SK-N-SH (cell line): ENCODE data around the gene DCLK1. TPM values are rescaled to one million over a fixed set of nuclear protein-coding genes. Genes with fewer than 3 reads are reported as not detected.

Source experiments
- CTCF ChIA-PET: fragments of 300-600, 350-600 bp; formaldehyde crosslinking; extraction: SDS; loops from one replicate; lab custom pipeline; 2021; lab: Yijun Ruan, JAX
- POLR2A ChIA-PET: fragments of 350-600 bp; sonication (Branson Sonifier 250); formaldehyde crosslinking; extraction: SDS; loops from one replicate; lab custom pipeline; 2020; ENCODE audit warnings: antibody characterized with exemption, inconsistent platforms; lab: Yijun Ruan, JAX
- DNase-seq: peaks from one replicate; pipeline ENCODE4 v3.0.0; 2012
- H2AFZ ChIP-seq: fragments of 200-600 bp; sonication (generic); 2 replicates; pipeline ENCODE4 v1.8.1; 2016; ENCODE audit warnings: antibody characterized with exemption, mild to moderate bottlenecking, low read depth
- H3F3A ChIP-seq: fragments of 200-600 bp; sonication (generic); replicated peaks from 2 replicates; pipeline ENCODE3; 2016; ENCODE audit warnings: antibody characterized with exemption, mild to moderate bottlenecking; ENCODE audit not compliant: insufficient read depth
- H3K27ac ChIP-seq, 2 experiments: fragments of 200-500 bp in 1 of 2; fragments of 200-600 bp in 1 of 2; sonication (Bioruptor generic) in 1 of 2; sonication (generic), shearing (Covaris generic) in 1 of 2; 2 replicates each; pipeline versions ENCODE4 v1.5.1 to v1.6.1; 2014 to 2016; ENCODE audit warnings: low read depth in 2 of 2, inconsistent platforms in 1 of 2, low read length in 1 of 2, mild to moderate bottlenecking in 1 of 2, mixed read lengths in 1 of 2
- H3K27me3 ChIP-seq: fragments of 200-600 bp; sonication (generic), shearing (Covaris generic); 2 replicates; pipeline ENCODE4 v1.6.1; 2016; ENCODE audit warnings: mixed run types; ENCODE audit not compliant: insufficient read depth
- H3K36me3 ChIP-seq, 2 experiments: fragments of 200-500 bp in 1 of 2; fragments of 200-600 bp in 1 of 2; sonication (Bioruptor generic) in 1 of 2; sonication (generic) in 1 of 2; replicated peaks in 1 of 2; 2 replicates each; pipeline versions ENCODE3 to v1.5.1; 2014 to 2016; ENCODE audit warnings: low read length in 1 of 2, mild to moderate bottlenecking in 1 of 2; ENCODE audit not compliant: insufficient read depth in 2 of 2, control insufficient read depth in 1 of 2
- H3K4me1 ChIP-seq, 2 experiments: fragments of 200-500 bp in 1 of 2; fragments of 200-600 bp in 1 of 2; sonication (Bioruptor generic) in 1 of 2; sonication (generic), shearing (Covaris generic) in 1 of 2; 2 replicates each; pipeline versions ENCODE4 v1.5.1 to v1.6.1; 2014 to 2016; ENCODE audit warnings: low read depth in 1 of 2, low read length in 1 of 2, mixed run types in 1 of 2; ENCODE audit not compliant: insufficient read depth in 2 of 2, control insufficient read depth in 1 of 2
- H3K4me2 ChIP-seq: fragments of 200-600 bp; sonication (generic), shearing (Covaris generic); 2 replicates; pipeline ENCODE4 v1.6.1; 2017; ENCODE audit warnings: mixed run types
- H3K4me3 ChIP-seq, 2 experiments: fragments of 200-500 bp in 1 of 2; fragments of 200-600 bp in 1 of 2; sonication (Bioruptor generic) in 1 of 2; sonication (generic), shearing (Covaris generic) in 1 of 2; 2 replicates each; pipeline versions ENCODE4 v1.5.1 to v1.8.1; 2014 to 2016; ENCODE audit warnings: low read depth in 2 of 2, inconsistent platforms in 1 of 2, low read length in 1 of 2, mild to moderate bottlenecking in 1 of 2, mixed read lengths in 1 of 2, moderate library complexity in 1 of 2
- H3K79me2 ChIP-seq: fragments of 200-600 bp; sonication (generic); 2 replicates; pipeline ENCODE4 v1.8.1; 2017; ENCODE audit warnings: mild to moderate bottlenecking; ENCODE audit not compliant: insufficient read depth
- H3K9ac ChIP-seq: fragments of 200-600 bp; sonication (generic); 2 replicates; pipeline ENCODE4 v1.6.1; 2017; ENCODE audit warnings: mixed run types
- H3K9me2 ChIP-seq: fragments of 200-600 bp; sonication (generic); 2 replicates; pipeline ENCODE4 v1.6.1; 2017; ENCODE audit warnings: mixed run types
- H3K9me3 ChIP-seq: fragments of 200-600 bp; sonication (generic); 2 replicates; pipeline ENCODE4 v1.6.1; 2017; ENCODE audit warnings: mixed run types, mild to moderate bottlenecking, moderate library complexity
- H4K20me1 ChIP-seq: fragments of 200-600 bp; sonication (generic); 2 replicates; pipeline ENCODE4 v1.6.1; 2017; ENCODE audit warnings: mild to moderate bottlenecking, mixed run types; ENCODE audit not compliant: insufficient read depth
- CHD2 ChIP-seq: fragments of 150-350 bp; IDR thresholded peaks from 2 replicates; pipeline ENCODE4 v1.6.1; 2018; ENCODE audit warnings: low read length; ENCODE audit not compliant: partially characterized antibody
- EP300 ChIP-seq, 2 experiments: IDR thresholded peaks; 2 replicates each; pipeline versions ENCODE4 v1.4.0 to v1.6.1; 2012; ENCODE audit warnings: borderline replicate concordance in 1 of 2, low read depth in 1 of 2, low read length in 1 of 2
- EZH2phosphoT487 ChIP-seq: fragments of 200-600 bp; sonication (generic); IDR thresholded peaks from 2 replicates; pipeline ENCODE4 v1.6.1; 2017; ENCODE audit warnings: low read depth, mixed run types, mild to moderate bottlenecking, antibody characterized with exemption, moderate library complexity, borderline replicate concordance
- FOSL2 ChIP-seq: IDR thresholded peaks from 2 replicates; pipeline ENCODE4 v1.4.0; 2012; ENCODE audit warnings: low read depth, mild to moderate bottlenecking, moderate library complexity, borderline replicate concordance
- FOXM1 ChIP-seq: IDR thresholded peaks from 2 replicates; pipeline ENCODE4 v1.4.0; 2012; ENCODE audit warnings: low read depth, mild to moderate bottlenecking
- GABPA ChIP-seq: IDR thresholded peaks from 2 replicates; pipeline ENCODE4 v1.4.0; 2012; ENCODE audit warnings: low read depth, mild to moderate bottlenecking
- GATA2 ChIP-seq: sonication (generic); formaldehyde crosslinking; IDR thresholded peaks from 2 replicates; pipeline ENCODE4 v1.5.0; 2020; ENCODE audit warnings: mild to moderate bottlenecking, missing genetic modification reagents
- IRF3 ChIP-seq: fragments of 150-350 bp; IDR thresholded peaks from 2 replicates; pipeline ENCODE4 v1.6.1; 2016; ENCODE audit warnings: mild to moderate bottlenecking, low read depth, low read length
- JUND ChIP-seq: IDR thresholded peaks from 2 replicates; pipeline ENCODE4 v1.4.0; 2012
- MAX ChIP-seq: IDR thresholded peaks from 2 replicates; pipeline ENCODE4 v1.4.0; 2012; ENCODE audit warnings: low read depth
- MEF2A ChIP-seq: IDR thresholded peaks from 2 replicates; pipeline ENCODE4 v1.4.0; 2012; ENCODE audit warnings: low read depth, borderline replicate concordance
- MXI1 ChIP-seq: IDR thresholded peaks from 2 replicates; pipeline ENCODE4 v1.6.1; 2012; ENCODE audit warnings: mild to moderate bottlenecking, low read depth, low read length, improper control_type of control experiment
- NFIC ChIP-seq: IDR thresholded peaks from 2 replicates; pipeline ENCODE4 v1.4.0; 2012; ENCODE audit warnings: borderline replicate concordance
- POLR2AphosphoS5 ChIP-seq: IDR thresholded peaks from 2 replicates; pipeline ENCODE4 v1.6.1; 2012; ENCODE audit warnings: low read depth, low read length
- RAD21 ChIP-seq: IDR thresholded peaks from 2 replicates; pipeline ENCODE4 v1.6.1; 2012; ENCODE audit warnings: mild to moderate bottlenecking, low read length
- RCOR1 ChIP-seq: fragments of 150-350 bp; IDR thresholded peaks from 2 replicates; pipeline ENCODE4 v1.6.1; 2017; ENCODE audit warnings: antibody characterized with exemption, low read length
- RFX5 ChIP-seq: IDR thresholded peaks from 2 replicates; pipeline ENCODE4 v1.6.1; 2012; ENCODE audit warnings: mild to moderate bottlenecking, improper control_type of control experiment, low read length
- RXRA ChIP-seq: IDR thresholded peaks from 2 replicates; pipeline ENCODE4 v1.4.0; 2012; ENCODE audit warnings: low read depth, mild to moderate bottlenecking, borderline replicate concordance
- SIN3A ChIP-seq: IDR thresholded peaks from 2 replicates; pipeline ENCODE4 v1.6.1; 2012; ENCODE audit warnings: low read depth, mild to moderate bottlenecking, low read length, moderate library complexity, borderline replicate concordance
- TAF1 ChIP-seq: IDR thresholded peaks from 2 replicates; pipeline ENCODE4 v1.6.1; 2012; ENCODE audit warnings: low read depth, mild to moderate bottlenecking, low read length, moderate library complexity, borderline replicate concordance
- TCF12 ChIP-seq: IDR thresholded peaks from 2 replicates; pipeline ENCODE4 v1.4.0; 2012
- TEAD4 ChIP-seq: IDR thresholded peaks from 2 replicates; pipeline ENCODE4 v1.4.0; 2012; ENCODE audit warnings: mild to moderate bottlenecking, borderline replicate concordance; ENCODE audit not compliant: insufficient read depth
- USF1 ChIP-seq: IDR thresholded peaks from 2 replicates; pipeline ENCODE4 v1.4.0; 2012; ENCODE audit warnings: low read depth, borderline replicate concordance
- USF2 ChIP-seq: fragments of 150-350 bp; IDR thresholded peaks from 2 replicates; pipeline ENCODE4 v1.6.1; 2017; ENCODE audit warnings: antibody characterized with exemption, low read length, low read depth, borderline replicate concordance
- YY1 ChIP-seq: IDR thresholded peaks from 2 replicates; pipeline ENCODE4 v1.4.0; 2012; ENCODE audit warnings: low read depth, mild to moderate bottlenecking
- whole genome bisulfite sequencing: methylation state at CpG from one replicate; pipeline ENCODE4 v1.1.6; 2017; ENCODE audit warnings: low lambda C conversion rate; 5-methylcytosine and 5-hydroxymethylcytosine counted together
- polyA plus RNA-seq, 3 experiments: library from polyadenylated mRNA; depleted of rRNA; stranded (reverse); fragments of >200 nt; gene quantifications; 2 replicates each; pipeline ENCODE4 v1.2.3, GENCODE V29; 2012
- TF ChIP-seq, protein P1 (sequence below): IDR thresholded peaks from 2 replicates; pipeline ENCODE4; 2012
- TF ChIP-seq, protein P2 (sequence below): IDR thresholded peaks from 2 replicates; pipeline ENCODE4 v1.4.0; 2012; ENCODE audit warnings: low read depth, borderline replicate concordance

The DCLK1 gene
- polyA plus RNA-seq, 1 of the 3 experiments (the other 2 are of a cell fraction) = 1.1 TPM

DNA sequence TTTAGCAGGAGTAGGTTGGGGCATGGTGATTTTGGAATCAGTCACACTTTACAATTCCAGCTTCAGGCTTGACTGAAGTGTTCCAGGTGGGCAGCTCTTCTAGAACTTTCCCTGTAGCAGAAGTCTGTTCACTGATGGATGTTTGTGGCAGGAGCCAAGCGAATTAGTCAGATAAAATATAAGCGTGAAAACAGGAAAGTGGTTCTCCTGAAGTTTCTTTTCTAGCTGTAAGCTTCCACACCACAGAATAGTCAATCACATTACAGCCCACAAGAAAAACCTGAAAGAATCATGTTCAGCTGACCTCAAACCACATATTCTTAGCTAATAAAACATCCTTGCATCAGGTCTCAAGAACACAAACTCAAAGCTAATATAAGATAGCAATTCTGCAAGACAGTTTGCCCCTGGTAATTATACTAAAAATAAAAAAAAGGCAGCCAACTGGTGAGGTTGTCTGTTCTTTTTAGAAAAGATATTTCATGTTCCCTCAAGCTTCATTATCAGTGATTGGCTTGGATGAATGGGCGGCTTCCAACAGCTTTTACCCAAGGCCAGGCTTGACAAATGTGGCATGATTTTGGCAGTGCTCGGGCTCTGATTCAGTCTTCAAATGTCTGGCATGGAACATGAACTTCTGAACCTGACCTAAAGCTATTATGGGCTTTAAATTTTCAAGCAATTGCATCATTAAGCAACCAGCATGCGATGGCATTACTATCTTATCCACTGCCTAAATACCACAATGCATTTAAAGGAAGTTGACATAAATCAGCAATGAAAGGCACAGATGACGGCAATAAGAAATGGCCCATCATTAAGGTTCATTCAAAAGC lies 136.8 kb downstream of the DCLK1 start:
- CTCF ChIA-PET = interaction anchor here (1.8 to 2.0 kb wide), 2 partner anchors 15 to 281 kb away, joined by 7 to 8 read pairs; no protein-coding TSS in a partner anchor
- Histone ChIP-seq H3K4me2 (peak overlapping the region; percentile 54; the same call in 1 of the 2 replicates), H3K79me2 (no peaks in the 10 kb centered on the region), H2AFZ (no peak overlapping the region), H3K9me3 (no peaks in the 10 kb centered on the region), H3K9me2 (no peaks in the 10 kb centered on the region), H3K27me3 (no peaks in the 10 kb centered on the region), H3K4me3 (peak overlapping the region in 1 of 2 experiments; percentile 8; a peak in 1 of 4 replicates), H4K20me1 (no peaks in the 10 kb centered on the region), H3K9ac (no peak overlapping the region; the same call in 1 of the 2 replicates), H3K4me1 (peaks cover 13 to 16% of the 10 kb centered on the region in 2 experiments), H3K36me3 (no peaks in the 10 kb centered on the region), H3F3A (peaks cover 18% of the 10 kb centered on the region), H3K27ac (peak overlapping the region; percentile 73 to 88)
- POLR2A ChIA-PET = no interaction called here
- no peak for DNase-seq
- WGBS = 15% methylated on average over 6 of the region's 6 CpGs
- TF ChIP-seq FOXM1 = peak; percentile 91
- peak; percentile 97 for TF ChIP-seq TCF12
- TF ChIP-seq MEF2A = peak; percentile 93
- no peak for TF ChIP-seq RFX5
- TF ChIP-seq CHD2 = no peak
- TF ChIP-seq EZH2phosphoT487 = no peak
- peak; percentile 16; the same call in 1 of the 2 replicates for TF ChIP-seq RAD21
- TF ChIP-seq RCOR1 = peak; percentile 59
- TF ChIP-seq POLR2AphosphoS5 = peak; percentile 87
- TF ChIP-seq USF1 = no peak
- TF ChIP-seq IRF3 = no peak
- TF ChIP-seq USF2 = no peak
- TF ChIP-seq YY1 = no peak
- peak; percentile 100 for TF ChIP-seq NFIC
- TF ChIP-seq, protein P1, sequence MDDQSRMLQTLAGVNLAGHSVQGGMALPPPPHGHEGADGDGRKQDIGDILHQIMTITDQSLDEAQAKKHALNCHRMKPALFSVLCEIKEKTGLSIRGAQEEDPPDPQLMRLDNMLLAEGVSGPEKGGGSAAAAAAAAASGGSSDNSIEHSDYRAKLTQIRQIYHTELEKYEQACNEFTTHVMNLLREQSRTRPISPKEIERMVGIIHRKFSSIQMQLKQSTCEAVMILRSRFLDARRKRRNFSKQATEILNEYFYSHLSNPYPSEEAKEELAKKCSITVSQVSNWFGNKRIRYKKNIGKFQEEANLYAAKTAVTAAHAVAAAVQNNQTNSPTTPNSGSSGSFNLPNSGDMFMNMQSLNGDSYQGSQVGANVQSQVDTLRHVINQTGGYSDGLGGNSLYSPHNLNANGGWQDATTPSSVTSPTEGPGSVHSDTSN = peak; percentile 98
- TF ChIP-seq FOSL2 = peak; percentile 86
- TF ChIP-seq SIN3A = peak; percentile 80; the same call in 1 of the 2 replicates
- TF ChIP-seq MXI1 = no peak
- TF ChIP-seq, protein P2, sequence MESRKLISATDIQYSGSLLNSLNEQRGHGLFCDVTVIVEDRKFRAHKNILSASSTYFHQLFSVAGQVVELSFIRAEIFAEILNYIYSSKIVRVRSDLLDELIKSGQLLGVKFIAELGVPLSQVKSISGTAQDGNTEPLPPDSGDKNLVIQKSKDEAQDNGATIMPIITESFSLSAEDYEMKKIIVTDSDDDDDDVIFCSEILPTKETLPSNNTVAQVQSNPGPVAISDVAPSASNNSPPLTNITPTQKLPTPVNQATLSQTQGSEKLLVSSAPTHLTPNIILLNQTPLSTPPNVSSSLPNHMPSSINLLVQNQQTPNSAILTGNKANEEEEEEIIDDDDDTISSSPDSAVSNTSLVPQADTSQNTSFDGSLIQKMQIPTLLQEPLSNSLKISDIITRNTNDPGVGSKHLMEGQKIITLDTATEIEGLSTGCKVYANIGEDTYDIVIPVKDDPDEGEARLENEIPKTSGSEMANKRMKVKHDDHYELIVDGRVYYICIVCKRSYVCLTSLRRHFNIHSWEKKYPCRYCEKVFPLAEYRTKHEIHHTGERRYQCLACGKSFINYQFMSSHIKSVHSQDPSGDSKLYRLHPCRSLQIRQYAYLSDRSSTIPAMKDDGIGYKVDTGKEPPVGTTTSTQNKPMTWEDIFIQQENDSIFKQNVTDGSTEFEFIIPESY = peak; percentile 87
- peak; percentile 92 to 96 for TF ChIP-seq EP300 (IDR thresholded peaks at IDR 0.05; ENCODE audit: borderline replicate concordance in 1 of 2, low read depth in 1 of 2, low read length in 1 of 2)
- TF ChIP-seq TAF1 = no peak
- TF ChIP-seq TEAD4 = peak; percentile 99
- peak; percentile 97 for TF ChIP-seq JUND
- TF ChIP-seq GATA2 (CRISPR knock-in tag) = no peak
- peak; percentile 100 for TF ChIP-seq RXRA
- peak; percentile 65; the same call in 1 of the 2 replicates for TF ChIP-seq MAX
- TF ChIP-seq GABPA = no peak; the same call in 1 of the 2 replicates
